ENCODE measurements around the gene CRB1. TPM values are rescaled to one million over a fixed set of nuclear protein-coding genes. Genes with fewer than 3 reads are reported as not detected.

Gene CRB1
- total RNA-seq, 1 donor from 2014 or later = not detected

- Mint-ChIP-seq H3K27me3 (ENCODE audit: low read depth) (peaks cover 8% of the 10 kb centered on the region), H3K4me3 (ENCODE audit: low read depth) (no peak overlapping the region), H3K4me1 (ENCODE audit: low read depth) (peaks cover 4% of the 10 kb centered on the region), H3K9me3 (no peaks in the 10 kb centered on the region), H3K36me3 (ENCODE audit: low read depth) (no peaks in the 10 kb centered on the region), H3K27ac (no peak overlapping the region)
- intact Hi-C loops (cut with micrococcal nuclease) = no loop called here
- DNase-seq (ENCODE audit: low spot score) = no peak
Measured at GRCh38 chr1:197333041-197333440, 65.0 kb downstream of the CRB1 start.

- DNase-seq (ENCODE audit: low spot score) = no peak
- Mint-ChIP-seq H3K9me3 (no peaks in the 10 kb centered on the region), H3K4me3 (ENCODE audit: low read depth) (no peak overlapping the region), H3K36me3 (ENCODE audit: low read depth) (no peaks in the 10 kb centered on the region), H3K27me3 (ENCODE audit: low read depth) (peaks cover 8% of the 10 kb centered on the region), H3K4me1 (ENCODE audit: low read depth) (peaks cover 5% of the 10 kb centered on the region), H3K27ac (no peak overlapping the region)
- intact Hi-C loops (cut with micrococcal nuclease) = no loop called here
Measured at GRCh38 chr1:197336571-197336970, 68.5 kb downstream of the CRB1 start.

- Mint-ChIP-seq H3K9me3 (no peaks in the 10 kb centered on the region), H3K4me3 (ENCODE audit: low read depth) (no peak overlapping the region)
- intact Hi-C loops (cut with micrococcal nuclease) = no loop called here
Measured at GRCh38 chr1:197339106-197340060, 71.3 kb downstream of the CRB1 start.

DNA sequence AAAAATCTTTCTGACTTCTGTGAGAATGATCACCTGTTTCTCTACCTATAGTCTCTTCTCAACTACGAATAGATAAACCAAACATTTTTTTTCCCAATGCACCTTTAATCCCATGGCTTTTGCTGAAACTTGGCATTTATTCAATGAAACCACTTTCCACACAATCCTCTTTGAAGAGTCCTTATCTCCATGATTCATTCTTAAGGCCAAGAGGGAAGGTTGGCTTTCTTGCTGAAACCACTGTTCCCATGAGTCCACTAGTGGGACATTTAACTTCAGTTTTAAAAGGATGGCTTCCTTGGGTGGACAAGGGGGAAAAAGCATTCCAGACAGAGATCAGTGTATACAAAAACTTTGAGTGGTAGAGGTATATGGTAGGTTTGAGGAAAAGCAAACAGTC is 73.6 kb downstream of the CRB1 start:
- Mint-ChIP-seq H3K27ac (no peak overlapping the region), H3K4me1 (ENCODE audit: low read depth) (peaks cover 8% of the 10 kb centered on the region), H3K9me3 (no peaks in the 10 kb centered on the region), H3K36me3 (ENCODE audit: low read depth) (no peaks in the 10 kb centered on the region), H3K27me3 (ENCODE audit: low read depth) (peaks cover 13% of the 10 kb centered on the region), H3K4me3 (ENCODE audit: low read depth) (no peak overlapping the region)
- intact Hi-C loops (cut with micrococcal nuclease) = no loop called here
- no peak for DNase-seq (ENCODE audit: low spot score)

More at GRCh38 chr1:197339106-197340060, 71.3 kb downstream of the CRB1 start:
- DNase-seq (ENCODE audit: low spot score) = no peak
- Mint-ChIP-seq H3K4me1 (ENCODE audit: low read depth) (peaks cover 12% of the 10 kb centered on the region), H3K27ac (no peak overlapping the region), H3K27me3 (ENCODE audit: low read depth) (peaks cover 11% of the 10 kb centered on the region), H3K36me3 (ENCODE audit: low read depth) (no peaks in the 10 kb centered on the region)

GRCh38 chr1:197342044-197342565 is 74.1 kb downstream of the CRB1 start:
- Mint-ChIP-seq H3K36me3 (ENCODE audit: low read depth) (no peaks in the 10 kb centered on the region), H3K4me1 (ENCODE audit: low read depth) (peaks cover 8% of the 10 kb centered on the region), H3K9me3 (no peaks in the 10 kb centered on the region), H3K27ac (no peak overlapping the region), H3K4me3 (ENCODE audit: low read depth) (no peak overlapping the region), H3K27me3 (ENCODE audit: low read depth) (peaks cover 13% of the 10 kb centered on the region)
- no peak for DNase-seq (ENCODE audit: low spot score)
- intact Hi-C loops (cut with micrococcal nuclease) = no loop called here

DNA sequence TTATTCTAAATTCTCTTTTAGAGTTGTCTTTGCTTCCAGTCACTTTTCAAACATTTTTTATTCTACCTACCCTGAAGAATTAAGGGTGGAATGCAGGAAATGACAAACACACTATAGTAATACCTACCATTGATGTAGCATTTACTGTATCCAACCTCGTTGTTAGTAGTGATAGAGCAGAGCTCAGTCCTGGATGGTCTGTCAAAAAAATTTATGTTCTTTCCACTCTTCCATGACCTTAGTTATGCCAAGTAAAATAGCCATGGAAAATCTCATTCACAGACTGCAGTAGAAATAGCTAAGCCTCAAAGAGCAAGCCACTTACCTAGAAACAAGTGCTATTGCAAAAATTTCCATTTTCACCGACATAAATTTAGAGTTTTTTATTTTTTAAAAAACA is 74.6 kb downstream of the CRB1 start:
- H3K4me1 Mint-ChIP-seq (ENCODE audit: low read depth) = peaks cover 8% of the 10 kb centered on the region
- peaks cover 13% of the 10 kb centered on the region for H3K27me3 Mint-ChIP-seq (ENCODE audit: low read depth)
- no peak overlapping the region for H3K27ac Mint-ChIP-seq
- H3K4me3 Mint-ChIP-seq (ENCODE audit: low read depth) = no peak overlapping the region
- no peaks in the 10 kb centered on the region for H3K36me3 Mint-ChIP-seq (ENCODE audit: low read depth)
- H3K9me3 Mint-ChIP-seq = no peaks in the 10 kb centered on the region
- intact Hi-C loops (cut with micrococcal nuclease) = no loop called here
- no peak for DNase-seq (ENCODE audit: low spot score)

- no peaks in the 10 kb centered on the region for H3K36me3 Mint-ChIP-seq (ENCODE audit: low read depth)
- peaks cover 8% of the 10 kb centered on the region for H3K4me1 Mint-ChIP-seq (ENCODE audit: low read depth)
- peaks cover 12% of the 10 kb centered on the region for H3K27me3 Mint-ChIP-seq (ENCODE audit: low read depth)
- no peak overlapping the region for H3K4me3 Mint-ChIP-seq (ENCODE audit: low read depth)
- no peaks in the 10 kb centered on the region for H3K9me3 Mint-ChIP-seq
- H3K27ac Mint-ChIP-seq = no peak overlapping the region
- DNase-seq (ENCODE audit: low spot score) = no peak
- intact Hi-C loops (cut with micrococcal nuclease) = no loop called here
Measured at GRCh38 chr1:197343663-197344273, 75.7 kb downstream of the CRB1 start.

GRCh38 chr1:197351821-197352440 is 83.9 kb downstream of the CRB1 start:
- Mint-ChIP-seq H3K36me3 (ENCODE audit: low read depth) (no peaks in the 10 kb centered on the region), H3K27me3 (ENCODE audit: low read depth) (no peaks in the 10 kb centered on the region), H3K27ac (no peak overlapping the region), H3K9me3 (no peaks in the 10 kb centered on the region), H3K4me3 (ENCODE audit: low read depth) (no peak overlapping the region), H3K4me1 (ENCODE audit: low read depth) (no peaks in the 10 kb centered on the region)
- intact Hi-C loops (cut with micrococcal nuclease) = loop anchor here (10.0 kb wide), 1 partner anchor 627 kb away; no protein-coding TSS in a partner anchor
- DNase-seq (ENCODE audit: low spot score) = no peak

GRCh38 chr1:197355248-197355995 is 87.4 kb downstream of the CRB1 start:
- H3K4me3 Mint-ChIP-seq (ENCODE audit: low read depth) = no peak overlapping the region
- H3K27me3 Mint-ChIP-seq (ENCODE audit: low read depth) = peaks cover 1% of the 10 kb centered on the region
- no peaks in the 10 kb centered on the region for H3K4me1 Mint-ChIP-seq (ENCODE audit: low read depth)
- no peaks in the 10 kb centered on the region for H3K36me3 Mint-ChIP-seq (ENCODE audit: low read depth)
- intact Hi-C loops (cut with micrococcal nuclease) = loop anchor here (5.0 to 10.0 kb wide), 2 partner anchors 613 to 631 kb away; no protein-coding TSS in a partner anchor
- H3K9me3 Mint-ChIP-seq = no peaks in the 10 kb centered on the region
- H3K27ac Mint-ChIP-seq = no peak overlapping the region
- DNase-seq (ENCODE audit: low spot score) = no peak

- DNase-seq (ENCODE audit: low spot score) = no peak
- intact Hi-C loops (cut with micrococcal nuclease) = loop anchor here (1.0 to 10.0 kb wide), 3 partner anchors 177 to 632 kb away; no protein-coding TSS in a partner anchor
- Mint-ChIP-seq H3K4me3 (ENCODE audit: low read depth) (no peak overlapping the region), H3K27me3 (ENCODE audit: low read depth) (peaks cover 1% of the 10 kb centered on the region), H3K4me1 (ENCODE audit: low read depth) (no peaks in the 10 kb centered on the region), H3K27ac (no peak overlapping the region), H3K9me3 (no peaks in the 10 kb centered on the region), H3K36me3 (ENCODE audit: low read depth) (no peaks in the 10 kb centered on the region)
Measured at GRCh38 chr1:197356723-197357533, 88.9 kb downstream of the CRB1 start.

GRCh38 chr1:197358959-197359358 is 90.9 kb downstream of the CRB1 start:
- H3K4me3 Mint-ChIP-seq (ENCODE audit: low read depth) = no peak overlapping the region
- no peak overlapping the region for H3K27ac Mint-ChIP-seq
- H3K36me3 Mint-ChIP-seq (ENCODE audit: low read depth) = no peaks in the 10 kb centered on the region
- DNase-seq (ENCODE audit: low spot score) = no peak
- no peaks in the 10 kb centered on the region for H3K9me3 Mint-ChIP-seq
- H3K4me1 Mint-ChIP-seq (ENCODE audit: low read depth) = no peaks in the 10 kb centered on the region
- peaks cover 3% of the 10 kb centered on the region for H3K27me3 Mint-ChIP-seq (ENCODE audit: low read depth)
- intact Hi-C loops (cut with micrococcal nuclease) = loop anchor here (5.0 to 10.0 kb wide), 2 partner anchors 617 to 634 kb away; no protein-coding TSS in a partner anchor

All from activated T-helper 2 cell treated with anti-CD3 and anti-CD28 coated beads, Interferon-gamma antibody, Interleukin-2, Interleukin-4, amounts not matched to agents 10 μg/mL and 5 μg/mL and 100 μg/mL, durations not matched to agents 14 hours and 24 hours and 36 hours (primary cell).